Measurements from ENCODE around the gene MMP25. TPM values are rescaled to one million over a fixed set of nuclear protein-coding genes. Genes with fewer than 3 reads are reported as not detected.
"Not testable (repeated sequence)": the region's sequence is repeated elsewhere in the genome, so short reads cannot be mapped to it uniquely, and the experiment has no call there.

The MMP25 gene
- total and polyA plus RNA-seq, 4 experiments from 2014 or later = 0.52 to 3.0 (median 1.9) TPM

- H3K36me3 ChIP-seq (ENCODE audit: insufficient read depth, low read length) = peaks cover 21% of the 10 kb centered on the region
- H3K27me3 ChIP-seq (ENCODE audit: insufficient read depth, low read length); DNase-seq; H3K9me3 ChIP-seq (ENCODE audit: control insufficient read depth in 1 of 2, low read length in 2 of 2); H3K4me3 ChIP-seq (ENCODE audit: low read length in 2 of 2); intact Hi-C loops (cut with micrococcal nuclease); H3K27ac ChIP-seq (ENCODE audit: low read depth, low read length); H3K27me3 Mint-ChIP-seq; H3K9me3 Mint-ChIP-seq: not testable (repeated sequence)
- peaks cover 78% of the 10 kb centered on the region for H3K4me1 ChIP-seq (ENCODE audit: insufficient read depth, low read length)
- POLR2A ChIA-PET (ENCODE audit: partially characterized antibody) = interaction anchor here (2.3 to 8.8 kb wide), 9 partner anchors 7 to 66 kb away, joined by 6 to 217 read pairs (median 22); partner anchors contain the start of genes ZNF213 and ZSCAN10
- Mint-ChIP-seq H3K4me1 (peaks cover 46 to 94% (median 63%) of the 10 kb centered on the region in 4 donors), H3K27ac (peak overlapping the region in 6 of 7 donors; percentile 44 to 92 (median 84)), H3K36me3 (peaks cover 46% of the 10 kb centered on the region in 2 donors), H3K4me3 (peak overlapping the region in 7 of 8 donors; percentile 29 to 84 (median 47))
- CTCF ChIA-PET (ENCODE audit: partially characterized antibody) = interaction anchor here (0.5 to 13.3 kb wide), 5 partner anchors 10 to 60 kb away, joined by 4 to 249 read pairs (median 13); partner anchors contain the start of gene ZSCAN10
These were observed 22.8 kb downstream of the MMP25 start for GRCh38 chr16:3069146-3069545.

GRCh38 chr16:3070608-3071111 lies 24.3 kb downstream of the MMP25 start:
- peaks cover 82% of the 10 kb centered on the region for H3K4me1 ChIP-seq (ENCODE audit: insufficient read depth, low read length)
- H3K4me3 Mint-ChIP-seq = peak overlapping the region in 3 of 8 donors; percentile 9 to 84 (median 68)
- no peaks in the 10 kb centered on the region for H3K9me3 ChIP-seq (ENCODE audit: control insufficient read depth in 1 of 2, low read length in 2 of 2)
- no peak overlapping the region for H3K4me3 ChIP-seq (ENCODE audit: low read length in 2 of 2)
- ChIA-PET POLR2A (ENCODE audit: partially characterized antibody) (interaction anchor here (0.7 to 11.4 kb wide), 18 partner anchors 4 to 101 kb away, joined by 3 to 217 read pairs (median 5); partner anchors contain the start of genes IL32 and ZSCAN10), CTCF (ENCODE audit: partially characterized antibody) (interaction anchor here (1.0 to 1.9 kb wide), 6 partner anchors 11 to 97 kb away, joined by 3 to 8 read pairs (median 4); no protein-coding TSS in a partner anchor)
- peaks cover 37 to 43% of the 10 kb centered on the region in 2 donors for H3K36me3 Mint-ChIP-seq
- no peaks in the 10 kb centered on the region for H3K27me3 Mint-ChIP-seq
- no peaks in the 10 kb centered on the region for H3K27me3 ChIP-seq (ENCODE audit: insufficient read depth, low read length)
- peaks cover 21% of the 10 kb centered on the region for H3K36me3 ChIP-seq (ENCODE audit: insufficient read depth, low read length)
- H3K27ac Mint-ChIP-seq = peak overlapping the region; percentile 36 to 94 (median 86)
- H3K4me1 Mint-ChIP-seq = peaks cover 54 to 94% (median 67%) of the 10 kb centered on the region in 4 donors
- intact Hi-C loops (cut with micrococcal nuclease) = no loop called here
- H3K27ac ChIP-seq (ENCODE audit: low read depth, low read length) = no peak overlapping the region
- no peak for DNase-seq
- H3K9me3 Mint-ChIP-seq = peaks cover 0 to 4% (median 0%) of the 10 kb centered on the region in 8 donors

GRCh38 chr16:3071655-3072054 lies 25.3 kb downstream of the MMP25 start:
- Histone ChIP-seq H3K36me3 (ENCODE audit: insufficient read depth, low read length) (peaks cover 21% of the 10 kb centered on the region), H3K9me3 (ENCODE audit: control insufficient read depth in 1 of 2, low read length in 2 of 2) (no peaks in the 10 kb centered on the region), H3K27ac (ENCODE audit: low read depth, low read length) (no peak overlapping the region), H3K4me3 (ENCODE audit: low read length in 2 of 2) (no peak overlapping the region), H3K27me3 (ENCODE audit: insufficient read depth, low read length) (no peaks in the 10 kb centered on the region), H3K4me1 (ENCODE audit: insufficient read depth, low read length) (peaks cover 92% of the 10 kb centered on the region)
- H3K27ac Mint-ChIP-seq = peak overlapping the region; percentile 63 to 96 (median 88)
- ChIA-PET CTCF (ENCODE audit: partially characterized antibody) (interaction anchor here (1.0 to 1.9 kb wide), 6 partner anchors 12 to 96 kb away, joined by 3 to 8 read pairs (median 4); no protein-coding TSS in a partner anchor), POLR2A (ENCODE audit: partially characterized antibody) (interaction anchor here (0.7 to 11.4 kb wide), 12 partner anchors 5 to 100 kb away, joined by 3 to 217 read pairs (median 6); partner anchors contain the start of genes IL32 and ZSCAN10)
- H3K27me3 Mint-ChIP-seq = no peaks in the 10 kb centered on the region
- peak overlapping the region; percentile 45 to 84 (median 72) for H3K4me3 Mint-ChIP-seq
- peaks cover 30 to 35% of the 10 kb centered on the region in 2 donors for H3K36me3 Mint-ChIP-seq
- intact Hi-C loops (cut with micrococcal nuclease) = no loop called here
- H3K4me1 Mint-ChIP-seq = peaks cover 58 to 95% (median 74%) of the 10 kb centered on the region in 4 donors
- H3K9me3 Mint-ChIP-seq = peaks cover 0 to 2% (median 0%) of the 10 kb centered on the region in 8 donors
- no peak for DNase-seq

- peaks cover 96% of the 10 kb centered on the region for H3K4me1 ChIP-seq (ENCODE audit: insufficient read depth, low read length)
- Mint-ChIP-seq H3K4me1 (peaks cover 62 to 96% (median 78%) of the 10 kb centered on the region in 4 donors), H3K4me3 (peak overlapping the region in 7 of 8 donors; percentile 55 to 84 (median 74)), H3K36me3 (peaks cover 29 to 33% of the 10 kb centered on the region in 2 donors), H3K27ac (peak overlapping the region; percentile 63 to 96 (median 88))
- ChIA-PET POLR2A (ENCODE audit: partially characterized antibody) (interaction anchor here (1.5 to 11.4 kb wide), 3 partner anchors 5 to 13 kb away, joined by 3 to 217 read pairs (median 47); partner anchors contain the start of gene IL32), CTCF (ENCODE audit: partially characterized antibody) (interaction anchor here (0.8 kb wide), 1 partner anchor 12 kb away, joined by 3 read pairs; no protein-coding TSS in a partner anchor)
- peak in 1 of 5 donors; percentile 43 for DNase-seq
- peaks cover 20% of the 10 kb centered on the region for H3K36me3 ChIP-seq (ENCODE audit: insufficient read depth, low read length)
- intact Hi-C loops (cut with micrococcal nuclease); H3K27me3 Mint-ChIP-seq; H3K9me3 ChIP-seq (ENCODE audit: control insufficient read depth in 1 of 2, low read length in 2 of 2); H3K27ac ChIP-seq (ENCODE audit: low read depth, low read length); H3K4me3 ChIP-seq (ENCODE audit: low read length in 2 of 2); H3K27me3 ChIP-seq (ENCODE audit: insufficient read depth, low read length); H3K9me3 Mint-ChIP-seq: not testable (repeated sequence)
These were observed 25.8 kb downstream of the MMP25 start for GRCh38 chr16:3072148-3072547.

- H3K9me3 Mint-ChIP-seq; intact Hi-C loops (cut with micrococcal nuclease); H3K4me3 ChIP-seq (ENCODE audit: low read length in 2 of 2); H3K9me3 ChIP-seq (ENCODE audit: control insufficient read depth in 1 of 2, low read length in 2 of 2); H3K27me3 Mint-ChIP-seq; H3K27me3 ChIP-seq (ENCODE audit: insufficient read depth, low read length): not testable (repeated sequence)
- Histone ChIP-seq H3K27ac (ENCODE audit: low read depth, low read length) (peak overlapping the region; percentile 12), H3K4me1 (ENCODE audit: insufficient read depth, low read length) (peaks cover 96% of the 10 kb centered on the region), H3K36me3 (ENCODE audit: insufficient read depth, low read length) (peaks cover 14% of the 10 kb centered on the region)
- ChIA-PET CTCF (ENCODE audit: partially characterized antibody) (interaction anchor here (0.8 to 8.2 kb wide), 2 partner anchors 13 to 25 kb away, joined by 3 to 78 read pairs; partner anchors contain the start of gene ZSCAN10), POLR2A (ENCODE audit: partially characterized antibody) (interaction anchor here (1.5 to 11.4 kb wide), 4 partner anchors 6 to 20 kb away, joined by 3 to 217 read pairs (median 42); partner anchors contain the start of gene IL32)
- peak; percentile 32 to 68 (median 48) for DNase-seq
- H3K27ac Mint-ChIP-seq = peak overlapping the region in 6 of 7 donors; percentile 36 to 99 (median 94)
- H3K4me1 Mint-ChIP-seq = peaks cover 65 to 96% (median 79%) of the 10 kb centered on the region in 4 donors
- H3K4me3 Mint-ChIP-seq = peak overlapping the region in 6 of 8 donors; percentile 74 to 87 (median 78)
- H3K36me3 Mint-ChIP-seq = peaks cover 23 to 28% of the 10 kb centered on the region in 2 donors
These were observed 26.4 kb downstream of the MMP25 start for GRCh38 chr16:3072576-3073263.

DNA sequence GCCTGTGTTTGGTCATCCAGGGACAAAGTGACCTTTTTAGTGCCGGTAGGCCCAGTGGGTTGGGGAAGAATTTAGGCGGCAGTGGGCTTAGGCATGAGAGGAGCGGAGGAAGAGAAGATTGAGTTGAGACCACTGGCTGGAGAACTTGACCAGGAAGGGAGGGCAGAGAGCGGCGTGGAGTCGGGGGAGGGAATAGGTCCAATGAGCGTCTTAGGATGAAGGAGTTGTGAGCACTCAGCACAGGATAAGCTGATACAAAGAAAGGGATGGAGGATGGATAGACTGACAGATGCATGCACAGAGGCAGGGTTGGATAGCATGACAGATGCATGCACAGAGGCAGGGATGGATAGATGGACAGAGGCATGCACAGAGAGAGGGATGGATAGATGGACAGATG lies 27.1 kb downstream of the MMP25 start:
- Histone ChIP-seq H3K27me3 (ENCODE audit: insufficient read depth, low read length) (no peaks in the 10 kb centered on the region), H3K9me3 (ENCODE audit: control insufficient read depth in 1 of 2, low read length in 2 of 2) (no peaks in the 10 kb centered on the region), H3K27ac (ENCODE audit: low read depth, low read length) (peak overlapping the region; percentile 77), H3K36me3 (ENCODE audit: insufficient read depth, low read length) (peaks cover 7% of the 10 kb centered on the region), H3K4me3 (ENCODE audit: low read length in 2 of 2) (peak overlapping the region in 1 of 2 donors; percentile 26), H3K4me1 (ENCODE audit: insufficient read depth, low read length) (peaks cover 96% of the 10 kb centered on the region)
- Mint-ChIP-seq H3K4me3 (peak overlapping the region; percentile 74 to 87 (median 82)), H3K27ac (peak overlapping the region; percentile 91 to 99 (median 97)), H3K36me3 (peaks cover 16 to 26% of the 10 kb centered on the region in 2 donors), H3K4me1 (peaks cover 67 to 96% (median 81%) of the 10 kb centered on the region in 4 donors), H3K27me3 (no peaks in the 10 kb centered on the region), H3K9me3 (peaks cover 0 to 1% (median 0%) of the 10 kb centered on the region in 8 donors)
- no peak for DNase-seq
- intact Hi-C loops (cut with micrococcal nuclease) = no loop called here
- POLR2A ChIA-PET (ENCODE audit: partially characterized antibody) = interaction anchor here (4.8 to 11.4 kb wide), 4 partner anchors 7 to 55 kb away, joined by 37 to 217 read pairs (median 68); partner anchors contain the start of gene IL32
- CTCF ChIA-PET (ENCODE audit: partially characterized antibody) = interaction anchor here (4.8 to 8.2 kb wide), 3 partner anchors 9 to 25 kb away, joined by 33 to 78 read pairs (median 57); partner anchors contain the start of genes IL32 and ZSCAN10

Data from CD4-positive, alpha-beta memory T cell (primary cell).